Measurements from ENCODE around the gene P4HA1. TPM values are rescaled to one million over a fixed set of nuclear protein-coding genes. Genes with fewer than 3 reads are reported as not detected.

Gene P4HA1
- 52.2 TPM for total RNA-seq

DNA sequence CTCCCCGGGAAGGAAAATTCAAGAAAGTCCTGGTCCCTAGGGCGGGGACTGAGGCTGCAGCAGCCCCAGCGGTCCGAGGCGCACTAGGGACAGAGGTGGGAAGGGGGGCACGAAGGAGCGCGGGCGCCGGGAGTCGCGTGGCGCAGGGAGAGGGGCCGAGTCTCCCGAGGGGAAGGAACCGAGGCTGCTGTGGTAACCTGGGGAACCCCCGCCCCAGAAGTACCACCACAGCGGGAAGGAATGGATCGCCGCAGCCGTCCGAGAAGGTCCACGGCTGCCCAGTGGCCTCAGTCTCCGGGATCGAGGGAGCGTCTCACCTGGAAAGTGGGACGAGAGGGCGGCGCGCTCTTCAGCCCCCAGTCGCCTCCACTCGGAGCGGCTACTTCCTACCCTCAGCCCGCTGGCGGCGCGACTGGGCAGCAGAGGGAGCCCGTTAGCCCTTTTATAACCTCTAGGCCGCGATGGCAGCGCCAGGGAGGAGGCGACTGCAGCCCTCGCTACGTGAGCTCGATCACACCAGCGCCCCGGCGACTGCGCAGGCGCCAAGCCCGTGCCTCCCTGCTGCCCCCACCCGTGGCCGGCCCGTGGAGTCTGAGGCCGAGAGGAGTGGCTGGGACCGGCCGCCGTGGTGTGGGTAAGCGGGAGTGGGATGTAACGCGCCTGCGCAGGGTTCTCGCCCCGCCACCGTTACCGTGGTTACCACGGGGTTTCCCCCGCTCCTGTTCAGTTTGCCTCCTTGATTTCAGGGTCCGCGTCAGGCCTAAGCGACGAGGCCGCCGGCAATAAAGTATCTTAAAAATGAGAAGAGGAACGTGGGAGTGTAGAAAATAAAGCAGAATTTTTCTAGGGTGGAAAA is at the start of gene P4HA1:
Gene P4HA1 (minus strand): TSS at position 418 of the 856 bp plus-strand sequence. CDS start 21,983 bp downstream, outside the sequence.

DNA sequence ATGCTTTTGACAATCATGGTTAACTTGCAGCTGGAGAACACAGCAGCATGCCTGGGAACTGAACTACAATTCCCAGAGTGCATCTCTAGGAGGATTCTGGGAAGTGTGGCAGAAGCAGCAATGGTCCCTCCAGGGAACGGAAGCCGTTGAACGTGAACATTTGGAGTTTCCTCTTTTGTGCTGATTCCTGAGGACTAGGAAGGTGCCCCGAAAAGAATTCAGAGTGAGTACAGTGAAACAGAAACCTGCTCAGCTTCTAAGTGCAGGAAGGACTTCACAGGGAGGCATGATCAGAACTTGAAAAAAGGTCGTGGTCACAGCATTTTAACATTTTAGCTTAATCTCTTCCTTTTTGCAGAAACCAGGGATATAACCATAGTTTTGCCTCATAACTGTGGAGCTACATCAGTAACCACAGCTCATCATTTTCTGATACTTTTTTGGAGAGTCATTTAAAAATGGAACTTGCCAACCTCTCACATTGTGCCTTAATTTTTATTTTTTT is 13.7 kb upstream of the P4HA1 start, which contains the start of gene NUDT13:
Gene NUDT13 (plus strand): TSS at position 111 of the 505 bp plus-strand sequence. CDS start 3,911 bp downstream, outside the sequence.

Small RNA genes lying within 50 kb of the gene (small RNA-seq; reads per million reads assigned to genes)
- not detected for gene RF00019 (ENCODE audit: low replicate concordance)
- 1.2 reads per million, percentile 84 among the genes with 10 or more reads in this experiment for gene SNORA11F (ENCODE audit: low replicate concordance)

Other genes starting within 250 kb of the P4HA1 start
- 2.4 TPM for gene OIT3, start 203.1 kb downstream of the P4HA1 start, total RNA-seq
- 1.6 TPM for gene PLA2G12B, start 142.1 kb downstream of the P4HA1 start, total RNA-seq
- 0.70 TPM for gene NUDT13, start 13.6 kb upstream of the P4HA1 start, total RNA-seq
- gene ECD, start 71.1 kb upstream of the P4HA1 start, total RNA-seq = 30.3 TPM
- 28.7 TPM for gene FAM149B1, start 71.3 kb upstream of the P4HA1 start, total RNA-seq
- gene DNAJC9, start 150.4 kb upstream of the P4HA1 start, total RNA-seq = 18.6 TPM
- 54.5 TPM for gene MRPS16, start 155.8 kb upstream of the P4HA1 start, total RNA-seq

All from metanephros (tissue), 2 donors.